SK-N-MC (cell line): ENCODE measurements around the gene ANKRD13B.

Experiments used
- EZH2 ChIP-seq: fragments of 200-600 bp; sonication (generic); IDR thresholded peaks from one replicate; pipeline ENCODE4 v1.6.1; 2017; ENCODE audit warnings: antibody characterized with exemption
- FOXP2 ChIP-seq: optimal IDR thresholded peaks from 2 replicates; pipeline ENCODE3; 2011; ENCODE audit warnings: mild to moderate bottlenecking, moderate library complexity; ENCODE audit not compliant: insufficient read depth; ENCODE audit errors: extremely low read length, control extremely low read depth
- POLR2AphosphoS5 ChIP-seq: IDR thresholded peaks from 2 replicates; pipeline ENCODE4 v1.6.1; 2012; ENCODE audit warnings: mild to moderate bottlenecking, low read depth, low read length, borderline replicate concordance

DNA sequence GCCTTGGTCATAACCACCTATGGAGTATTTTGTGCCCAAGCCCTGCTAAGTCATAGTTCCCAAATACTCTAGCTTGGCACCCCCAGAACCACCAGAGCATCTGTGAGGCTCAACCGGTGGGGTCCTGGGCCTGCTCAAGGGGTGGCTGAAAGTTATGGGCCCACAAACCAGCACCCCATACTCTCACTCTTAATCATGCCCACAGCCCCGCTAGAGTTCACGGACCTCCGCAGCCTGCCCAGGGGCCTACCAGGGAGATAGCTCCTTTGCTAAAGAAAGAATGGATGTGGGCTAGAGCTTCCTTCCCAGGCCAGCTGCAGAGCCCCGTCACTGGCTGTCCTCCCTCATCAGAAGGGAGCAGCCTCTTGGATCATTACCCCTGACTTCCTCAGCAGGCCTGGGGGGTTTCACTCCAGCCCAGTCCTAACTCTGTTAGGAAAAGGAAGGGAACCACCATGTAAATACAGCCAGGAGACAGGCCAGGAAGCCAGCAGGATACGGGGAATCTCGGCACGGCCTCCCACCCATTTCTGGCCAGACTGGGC lies 4.8 kb upstream of the ANKRD13B start:
- TF ChIP-seq POLR2AphosphoS5 (no peak), EZH2 (no peak), FOXP2 (no peak)
